ENCODE measurements around the gene OR10J5.

GRCh38 chr1:159501082-159501481 is 34.7 kb downstream of the OR10J5 start:
- TF ChIP-seq CTCF (IDR thresholded peaks at IDR 0.05) (no peak), POLR2A (IDR thresholded peaks at IDR 0.05) (no peak)

Data from testis (tissue), 2 donors.